HG03571 (cell line): ENCODE data around the gene BST1.
"Not testable (repeated sequence)": the region's sequence is repeated elsewhere in the genome, so short reads cannot be mapped to it uniquely, and the experiment has no call there.

Source experiments
- ATAC-seq: cut with Tn5 transposase; IDR thresholded peaks from one replicate; pipeline ENCODE4 v1.9.1; 2021; ENCODE audit not compliant: unreplicated experiment

Gene BST1

GRCh38 chr4:15707363-15707715 is 4.5 kb downstream of the BST1 start:
- no peak for ATAC-seq

- ATAC-seq: no peak
Measured at GRCh38 chr4:15711762-15712161, 8.9 kb downstream of the BST1 start.

- no peak for ATAC-seq
Measured at GRCh38 chr4:15712214-15712613, 9.3 kb downstream of the BST1 start.

GRCh38 chr4:15714141-15714540 is 11.3 kb downstream of the BST1 start:
- no peak for ATAC-seq

GRCh38 chr4:15714646-15715435 is 12.0 kb downstream of the BST1 start:
- no peak for ATAC-seq

GRCh38 chr4:15716115-15716514 is 13.2 kb downstream of the BST1 start:
- ATAC-seq: no peak

GRCh38 chr4:15717086-15717485 is 14.2 kb downstream of the BST1 start:
- no peak for ATAC-seq

- no peak for ATAC-seq
Measured at GRCh38 chr4:15717657-15718416, 15.0 kb downstream of the BST1 start.

GRCh38 chr4:15718465-15718864 is 15.6 kb downstream of the BST1 start:
- no peak for ATAC-seq

GRCh38 chr4:15718959-15719358 is 16.1 kb downstream of the BST1 start:
- no peak for ATAC-seq

- ATAC-seq: no peak
Measured at GRCh38 chr4:15719506-15719905, 16.6 kb downstream of the BST1 start.

- no peak for ATAC-seq
Measured at GRCh38 chr4:15720851-15721250, 18.0 kb downstream of the BST1 start.

- no peak for ATAC-seq
Measured at GRCh38 chr4:15725608-15726007, 22.7 kb downstream of the BST1 start.

- no peak for ATAC-seq
Measured at GRCh38 chr4:15729910-15730533, 27.2 kb downstream of the BST1 start.

- ATAC-seq: not testable (repeated sequence)
Measured at GRCh38 chr4:15733061-15733460, 30.2 kb downstream of the BST1 start.

GRCh38 chr4:15735536-15735935 is 32.7 kb downstream of the BST1 start:
- ATAC-seq: no peak

- ATAC-seq: no peak
Measured at GRCh38 chr4:15736514-15737050, 33.7 kb downstream of the BST1 start.

GRCh38 chr4:15737255-15737654 is 34.4 kb downstream of the BST1 start:
- ATAC-seq: no peak

GRCh38 chr4:15738877-15739276 is 36.0 kb downstream of the BST1 start:
- ATAC-seq: no peak

GRCh38 chr4:15740764-15741404 is 38.0 kb downstream of the BST1 start:
- no peak for ATAC-seq

- ATAC-seq: no peak
Measured at GRCh38 chr4:15742083-15742582, 39.3 kb downstream of the BST1 start.
